Fibroblast of villous mesenchyme (primary cell): ENCODE results near the gene BCL7A. TPM values are rescaled to one million over a fixed set of nuclear protein-coding genes. Genes with fewer than 3 reads are reported as not detected.

Experiments used
- DNase-seq: peaks from one replicate; pipeline ENCODE4 v3.0.0-alpha.2; 2010; ENCODE audit warnings: low read depth
- H3K4me3 ChIP-seq: 2 replicates; pipeline ENCODE4 v1.5.1; 2011; ENCODE audit warnings: low read depth, mild to moderate bottlenecking, low read length
- CTCF ChIP-seq: IDR thresholded peaks from 2 replicates; pipeline ENCODE4 v1.5.1; 2012; ENCODE audit warnings: low read depth, mild to moderate bottlenecking, low read length; ENCODE audit not compliant: insufficient read depth
- total RNA-seq: library from RNA; depleted of rRNA; stranded (reverse); fragments of >200 nt; gene quantifications from 2 replicates; pipeline ENCODE4 v1.2.3, GENCODE V29; 2012

Gene BCL7A
- total RNA-seq, 1 donor: 3.9 TPM

- no peak for TF ChIP-seq CTCF
- H3K4me3 ChIP-seq: no peak overlapping the region
- no peak for DNase-seq
Measured at GRCh38 chr12:122012184-122012583, 9.5 kb upstream of the BCL7A start.

GRCh38 chr12:122013136-122013535 lies 8.5 kb upstream of the BCL7A start:
- no peak overlapping the region for H3K4me3 ChIP-seq
- TF ChIP-seq CTCF: no peak
- DNase-seq: no peak

- no peak for DNase-seq
- no peak overlapping the region for H3K4me3 ChIP-seq
Measured at GRCh38 chr12:122013791-122014590, 7.7 kb upstream of the BCL7A start.

GRCh38 chr12:122014781-122015180 lies 6.9 kb upstream of the BCL7A start:
- DNase-seq: no peak
- H3K4me3 ChIP-seq: no peak overlapping the region
- no peak for TF ChIP-seq CTCF

More at GRCh38 chr12:122013791-122014590, 7.7 kb upstream of the BCL7A start:
- no peak for TF ChIP-seq CTCF

GRCh38 chr12:122018457-122018856 lies 3.2 kb upstream of the BCL7A start:
- no peak overlapping the region for H3K4me3 ChIP-seq
- no peak for TF ChIP-seq CTCF
- DNase-seq: no peak

- no peak for DNase-seq
- no peak overlapping the region for H3K4me3 ChIP-seq
- no peak for TF ChIP-seq CTCF
Measured at GRCh38 chr12:122018937-122019336, 2.7 kb upstream of the BCL7A start.

- no peak for DNase-seq
- TF ChIP-seq CTCF: no peak
- H3K4me3 ChIP-seq: peak overlapping the region; percentile 52
Measured at GRCh38 chr12:122020795-122021192, 890 bp upstream of the BCL7A start.
